DND-41 (cell line): ENCODE data around the gene RAB5A.
"Not testable (repeated sequence)": the region's sequence is repeated elsewhere in the genome, so short reads cannot be mapped to it uniquely, and the experiment has no call there.

ENCODE experiments used
- ATAC-seq: fragments of 200-7000 bp; cut with Tn5 transposase; 3 replicates; pipeline ENCODE4 v1.9.1; 2021; ENCODE audit warnings: low read depth; ENCODE audit not compliant: insufficient read depth
- DNase-seq: peaks from one replicate; pipeline ENCODE4 v3.0.0-alpha.2; 2020
- H2AFZ ChIP-seq: 2 replicates; pipeline ENCODE4 v1.6.0; 2012; ENCODE audit warnings: low read depth, low read length
- H3K27ac ChIP-seq: 2 replicates; pipeline ENCODE4 v1.5.1; 2012; ENCODE audit warnings: low read length, inconsistent platforms
- H3K27me3 ChIP-seq: fragments of 200-600 bp; sonication (generic); 2 replicates; pipeline ENCODE4 v1.6.0; 2012; ENCODE audit warnings: low read length, mild to moderate bottlenecking, inconsistent platforms; ENCODE audit not compliant: insufficient read depth, poor library complexity
- H3K36me3 ChIP-seq: 2 replicates; pipeline ENCODE4 v1.5.1; 2012; ENCODE audit warnings: low read length, inconsistent platforms; ENCODE audit not compliant: insufficient read depth
- H3K4me1 ChIP-seq: 2 replicates; pipeline ENCODE4 v1.5.1; 2012; ENCODE audit warnings: mild to moderate bottlenecking, low read length; ENCODE audit not compliant: insufficient read depth
- H3K4me2 ChIP-seq: 2 replicates; pipeline ENCODE4 v1.6.0; 2012; ENCODE audit warnings: mild to moderate bottlenecking, moderate library complexity, low read length, inconsistent platforms; ENCODE audit not compliant: insufficient read depth
- H3K4me3 ChIP-seq, 2 experiments: fragments of 200-600 bp in 1 of 2; shearing (Covaris generic) in 1 of 2; 2 replicates each; pipeline ENCODE4 v1.5.1; 2012 to 2016; ENCODE audit warnings: inconsistent platforms in 2 of 2, low read length in 2 of 2, mild to moderate bottlenecking in 2 of 2, low read depth in 1 of 2, moderate library complexity in 1 of 2
- H3K79me2 ChIP-seq: 2 replicates; pipeline ENCODE4 v1.6.0; 2012; ENCODE audit warnings: low read length, inconsistent platforms; ENCODE audit not compliant: insufficient read depth
- H3K9ac ChIP-seq: 2 replicates; pipeline ENCODE4 v1.6.0; 2012; ENCODE audit warnings: low read depth, mild to moderate bottlenecking, inconsistent platforms, low read length, moderate library complexity
- H3K9me3 ChIP-seq: 2 replicates; pipeline ENCODE4 v1.5.1; 2012; ENCODE audit warnings: low read length, moderate library complexity, mild to moderate bottlenecking, inconsistent platforms; ENCODE audit not compliant: insufficient read depth, severe bottlenecking
- H4K20me1 ChIP-seq: 2 replicates; pipeline ENCODE4 v1.6.0; 2012; ENCODE audit warnings: low read length; ENCODE audit not compliant: insufficient read depth
- CTCF ChIP-seq: IDR thresholded peaks from 2 replicates; pipeline ENCODE4 v1.5.1; 2012; ENCODE audit warnings: borderline replicate concordance, low read length, moderate library complexity, mild to moderate bottlenecking; ENCODE audit not compliant: poor library complexity, severe bottlenecking; ENCODE audit errors: extremely low read depth
- EZH2 ChIP-seq: IDR thresholded peaks from 3 replicates; pipeline ENCODE4 v1.6.1; 2012; ENCODE audit warnings: borderline replicate concordance, low read depth, mild to moderate bottlenecking, moderate library complexity, low read length, inconsistent platforms; ENCODE audit not compliant: severe bottlenecking

The RAB5A gene

GRCh38 chr3:19946832-19947548 lies at the start of gene RAB5A:
TSS of gene RAB5A (plus strand) at chr3:19947097. CDS start at chr3:19950899, 3,802 bp downstream.
- no peaks in the 10 kb centered on the region for H3K27me3 ChIP-seq
- H3K4me3 ChIP-seq, result peak within 1 kb of the TSS; percentile 90 to 99
- peak; percentile 98 for DNase-seq
- peak within 1 kb of the TSS; percentile 86 for H3K9ac ChIP-seq
- H2AFZ ChIP-seq, result peak within 1 kb of the TSS; percentile 89
- ATAC-seq, result peak; percentile 90
- peaks cover 20% of the 10 kb centered on the region for H3K36me3 ChIP-seq
- peaks cover 28% of the 10 kb centered on the region; the same call in 1 of the 2 replicates for H4K20me1 ChIP-seq
- no peak for TF ChIP-seq CTCF
- TF ChIP-seq EZH2, result no peak
- peaks cover 45% of the 10 kb centered on the region for H3K4me1 ChIP-seq
- H3K27ac ChIP-seq, result peak within 1 kb of the TSS; percentile 82
- H3K9me3 ChIP-seq, result no peaks in the 10 kb centered on the region
- peaks cover 53% of the 10 kb centered on the region for H3K79me2 ChIP-seq
- H3K4me2 ChIP-seq, result peak within 1 kb of the TSS; percentile 83

- Histone ChIP-seq H3K9me3 (no peaks in the 10 kb centered on the region), H3K4me3 (no peak overlapping the region), H2AFZ (no peak overlapping the region), H3K79me2 (no peaks in the 10 kb centered on the region), H3K36me3 (no peaks in the 10 kb centered on the region), H3K27me3 (no peaks in the 10 kb centered on the region), H3K27ac (no peak overlapping the region), H3K4me2 (no peak overlapping the region), H4K20me1 (no peaks in the 10 kb centered on the region), H3K9ac (no peak overlapping the region), H3K4me1 (no peaks in the 10 kb centered on the region)
- TF ChIP-seq CTCF (no peak), EZH2 (no peak)
- ATAC-seq (no peak), DNase-seq (no peak)
These were observed 48.2 kb upstream of the RAB5A start for GRCh38 chr3:19898721-19899120.

GRCh38 chr3:19899264-19899663 lies 47.6 kb upstream of the RAB5A start:
- ATAC-seq, result no peak
- H3K27ac ChIP-seq, result no peak overlapping the region

GRCh38 chr3:19899833-19900232 lies 47.1 kb upstream of the RAB5A start:
- not testable (repeated sequence) for H3K27me3 ChIP-seq, H3K4me2 ChIP-seq, H3K27ac ChIP-seq, H3K9me3 ChIP-seq, H3K79me2 ChIP-seq, H3K4me3 ChIP-seq, H3K9ac ChIP-seq, H3K36me3 ChIP-seq, ATAC-seq, DNase-seq, H3K4me1 ChIP-seq, H4K20me1 ChIP-seq, H2AFZ ChIP-seq

More at GRCh38 chr3:19899264-19899663, 47.6 kb upstream of the RAB5A start:
- H3K4me2 ChIP-seq, result no peak overlapping the region
- TF ChIP-seq EZH2 (no peak), CTCF (no peak)
- no peaks in the 10 kb centered on the region for H3K27me3 ChIP-seq
- H3K4me1 ChIP-seq, result no peaks in the 10 kb centered on the region
- no peaks in the 10 kb centered on the region for H3K36me3 ChIP-seq
- no peak overlapping the region for H3K4me3 ChIP-seq
- DNase-seq, result no peak
- no peak overlapping the region for H3K9ac ChIP-seq
- H3K9me3 ChIP-seq, result no peaks in the 10 kb centered on the region
- H3K79me2 ChIP-seq, result no peaks in the 10 kb centered on the region
- H4K20me1 ChIP-seq, result no peaks in the 10 kb centered on the region
- no peak overlapping the region for H2AFZ ChIP-seq
